HuH-7 (cell line): ENCODE measurements around the gene MZT2A.
"Not testable (repeated sequence)": the region's sequence is repeated elsewhere in the genome, so short reads cannot be mapped to it uniquely, and the experiment has no call there.

Experiments
- DNase-seq: peaks from one replicate; pipeline ENCODE4 v3.0.0; 2011; ENCODE audit warnings: low spot score

Gene MZT2A, protein sequence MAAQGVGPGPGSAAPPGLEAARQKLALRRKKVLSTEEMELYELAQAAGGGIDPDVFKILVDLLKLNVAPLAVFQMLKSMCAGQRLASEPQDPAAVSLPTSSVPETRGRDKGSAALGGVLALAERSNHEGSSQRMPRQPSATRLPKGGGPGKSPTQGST

DNA sequence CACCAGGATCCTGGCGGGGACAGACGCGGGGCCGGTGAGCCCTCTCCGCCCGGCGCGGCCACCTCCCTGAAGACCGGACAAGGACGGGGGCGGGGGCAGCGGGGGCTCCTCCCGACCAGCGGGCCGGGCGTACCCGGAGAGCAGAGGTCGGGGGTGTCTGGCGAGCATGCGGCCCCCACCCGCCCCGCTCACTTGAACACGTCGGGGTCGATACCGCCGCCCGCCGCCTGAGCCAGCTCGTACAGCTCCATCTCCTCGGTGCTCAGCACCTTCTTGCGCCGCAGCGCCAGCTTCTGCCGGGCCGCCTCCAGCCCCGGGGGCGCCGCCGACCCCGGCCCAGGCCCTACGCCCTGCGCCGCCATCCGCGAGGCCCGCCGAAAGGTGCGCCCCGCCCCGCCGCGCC lies at the start of gene MZT2A:
Gene MZT2A, minus strand, starts transcription at position 383 of the 403 bp plus-strand sequence. Its CDS starts 21 bp downstream, at position 362.
- not testable (repeated sequence) for DNase-seq

DNA sequence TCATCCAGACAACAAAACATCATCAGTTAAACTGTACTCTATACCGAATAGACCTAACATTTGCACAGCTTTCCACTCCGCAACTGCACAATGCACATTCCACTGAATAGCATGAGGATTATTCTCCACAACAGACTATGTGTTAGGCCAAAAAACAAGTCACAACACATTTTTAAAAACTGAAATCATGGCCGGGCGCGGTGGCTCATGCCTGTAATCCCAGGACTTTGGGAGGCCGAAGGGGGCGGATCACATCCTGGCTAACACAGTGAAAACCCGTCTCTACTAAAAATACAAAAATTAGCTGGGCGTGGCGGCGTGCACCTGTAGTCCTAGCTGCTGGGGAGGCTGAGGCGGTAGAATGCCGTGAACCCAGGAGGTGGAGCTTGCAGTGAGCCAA lies 46.7 kb upstream of the MZT2A start:
- not testable (repeated sequence) for DNase-seq

DNA sequence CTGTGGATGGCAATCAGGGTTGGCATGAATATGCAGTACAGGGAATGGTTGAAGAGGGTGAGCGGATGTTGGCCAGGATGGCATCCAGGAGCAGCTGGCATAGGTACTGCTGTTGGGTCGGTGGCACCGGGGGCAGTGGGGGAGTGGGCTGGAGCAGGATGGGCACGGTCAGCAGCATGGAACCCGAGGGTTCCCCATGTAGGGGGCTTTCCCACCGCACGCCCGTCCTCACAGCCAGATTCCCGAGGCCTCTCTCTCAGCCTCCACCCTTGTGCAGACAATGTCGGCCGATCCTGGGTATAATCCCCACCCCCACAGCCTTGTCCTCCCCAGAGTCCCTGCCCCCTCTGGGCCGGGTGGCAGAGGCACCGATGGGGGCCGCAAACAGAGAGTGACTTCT lies 44.6 kb upstream of the MZT2A start:
- not testable (repeated sequence) for DNase-seq

DNA sequence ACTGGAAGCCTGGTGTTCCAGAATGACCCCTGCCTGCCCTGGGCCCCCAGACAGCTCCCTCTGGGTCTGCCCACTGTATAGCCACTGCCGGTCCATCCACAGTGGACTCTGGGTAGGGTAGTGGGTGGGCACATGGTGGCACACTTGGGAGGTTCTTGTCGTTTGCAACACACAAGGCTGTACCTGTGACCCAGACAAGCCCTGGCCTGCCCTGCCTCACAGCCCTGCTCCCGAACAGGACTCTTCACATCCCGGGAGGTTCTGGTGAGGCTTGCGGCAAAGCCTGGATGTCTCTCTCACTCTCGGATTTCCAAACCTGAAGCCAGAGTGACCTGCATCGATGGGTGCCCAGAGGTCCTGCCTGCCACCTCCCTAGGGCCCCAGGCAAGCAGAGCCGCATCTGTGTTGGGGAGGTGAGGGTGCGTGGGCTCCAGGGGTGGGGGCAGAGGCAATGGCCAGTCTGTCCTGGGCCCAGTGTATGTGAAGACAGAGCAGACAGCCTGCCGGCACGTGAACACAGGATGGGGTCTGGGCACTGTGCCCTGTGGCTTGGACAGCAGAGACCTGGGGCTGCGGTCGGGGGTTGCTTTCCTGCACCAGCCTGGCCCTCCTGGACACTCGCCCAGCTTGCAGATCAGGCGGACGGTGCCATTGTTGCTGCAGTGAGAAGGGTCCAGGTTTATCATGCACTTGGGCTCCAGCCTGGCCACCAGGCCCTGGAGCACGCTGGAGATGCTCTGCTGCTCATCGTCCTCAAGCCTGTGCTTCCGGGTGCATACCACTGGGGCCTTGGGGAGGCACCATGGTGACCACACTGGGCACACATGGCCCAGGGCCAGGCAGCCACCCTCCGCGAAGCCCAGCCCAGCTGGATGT lies 44.0 kb upstream of the MZT2A start:
- not testable (repeated sequence) for DNase-seq

DNA sequence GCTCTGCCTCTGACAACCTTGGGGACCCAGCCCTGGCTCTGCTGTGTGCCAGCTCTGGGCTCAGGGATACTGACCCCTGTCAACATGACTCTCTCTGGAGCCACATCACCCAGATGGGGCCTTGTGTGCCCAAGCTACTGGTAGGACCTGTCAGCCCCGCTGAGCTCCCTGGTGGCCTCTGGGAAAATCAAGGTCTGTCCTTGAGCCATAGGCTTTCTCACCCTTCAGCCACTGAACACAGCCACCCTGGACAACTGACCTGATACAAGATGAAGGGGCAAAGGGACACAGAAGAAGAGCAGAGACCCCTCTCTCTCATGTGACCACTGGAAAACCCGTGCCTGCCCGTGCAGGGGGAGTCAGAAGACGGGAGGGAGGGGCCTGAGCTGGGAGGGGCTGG lies 43.3 kb upstream of the MZT2A start:
- DNase-seq, result no peak

DNA sequence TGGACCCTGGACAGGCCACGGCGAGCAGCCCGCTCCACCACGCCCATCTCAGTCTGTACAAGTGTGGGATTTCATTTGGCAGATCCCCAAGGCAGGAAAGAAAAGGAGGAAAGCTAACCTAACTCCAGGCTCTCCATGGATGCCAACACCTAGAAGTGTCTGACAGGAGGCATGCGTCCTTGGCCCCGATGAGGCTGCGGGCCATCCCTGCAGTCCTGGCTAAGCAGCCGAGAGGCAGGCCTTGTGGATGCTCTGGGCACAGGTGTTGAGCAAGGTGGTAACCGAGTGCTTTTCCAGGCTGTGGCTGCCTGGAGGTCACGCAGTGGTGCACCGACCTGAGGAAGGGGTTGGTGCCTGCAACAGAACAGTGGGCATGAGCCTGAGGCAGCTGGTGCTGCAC lies 42.8 kb upstream of the MZT2A start:
- DNase-seq, result not testable (repeated sequence)

DNA sequence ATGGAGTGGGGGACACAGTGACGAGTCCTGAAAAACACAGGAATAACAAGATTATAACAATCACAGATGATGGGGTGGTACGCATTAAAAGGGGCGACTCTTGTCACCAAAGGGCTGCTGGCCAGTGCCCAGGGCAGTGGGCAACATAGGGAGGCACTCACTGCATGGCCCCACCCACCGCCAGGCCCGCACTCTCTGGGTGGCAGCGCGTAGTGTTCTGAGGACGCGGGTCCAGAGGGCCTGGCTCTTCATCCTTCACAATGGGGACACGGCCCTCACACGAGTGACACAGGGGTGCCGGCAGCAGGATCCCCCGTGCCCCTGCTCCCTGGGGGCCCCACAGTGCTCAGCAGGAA lies 42.1 kb upstream of the MZT2A start:
- not testable (repeated sequence) for DNase-seq

DNA sequence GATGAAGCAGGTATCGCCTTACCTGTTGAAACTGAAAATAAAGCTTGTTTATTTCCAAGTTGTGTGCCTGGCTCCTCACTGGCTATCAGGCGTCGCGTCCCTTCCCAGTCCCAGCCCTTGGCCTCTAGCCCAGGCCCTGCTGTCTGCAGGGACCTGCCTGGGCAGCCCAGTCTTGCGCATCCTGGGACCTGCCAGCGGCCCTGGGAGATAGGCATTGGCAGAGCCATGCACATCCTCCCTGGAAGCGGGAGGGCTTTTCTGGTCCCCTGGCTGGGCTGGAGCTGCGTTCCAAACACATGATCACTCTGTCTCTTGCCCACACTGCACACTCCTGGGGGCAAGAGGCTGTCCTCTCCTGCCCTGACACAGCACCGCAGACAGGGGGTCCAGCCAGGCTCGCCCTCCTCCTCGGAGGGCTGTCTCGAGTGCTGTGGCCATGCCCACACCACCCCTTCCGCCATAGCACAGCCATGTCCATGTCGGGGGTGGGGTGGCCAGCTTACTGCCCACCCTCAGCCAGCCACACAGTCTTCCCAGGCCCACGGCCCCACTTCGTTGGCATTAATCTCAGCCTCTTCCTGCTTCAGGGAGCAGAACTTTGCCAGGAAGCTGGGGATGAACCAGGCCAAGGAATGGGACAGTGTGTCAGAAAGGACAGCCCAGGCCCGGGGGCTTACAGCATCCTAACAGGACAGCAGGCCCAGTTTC lies 41.6 kb upstream of the MZT2A start:
- not testable (repeated sequence) for DNase-seq

DNA sequence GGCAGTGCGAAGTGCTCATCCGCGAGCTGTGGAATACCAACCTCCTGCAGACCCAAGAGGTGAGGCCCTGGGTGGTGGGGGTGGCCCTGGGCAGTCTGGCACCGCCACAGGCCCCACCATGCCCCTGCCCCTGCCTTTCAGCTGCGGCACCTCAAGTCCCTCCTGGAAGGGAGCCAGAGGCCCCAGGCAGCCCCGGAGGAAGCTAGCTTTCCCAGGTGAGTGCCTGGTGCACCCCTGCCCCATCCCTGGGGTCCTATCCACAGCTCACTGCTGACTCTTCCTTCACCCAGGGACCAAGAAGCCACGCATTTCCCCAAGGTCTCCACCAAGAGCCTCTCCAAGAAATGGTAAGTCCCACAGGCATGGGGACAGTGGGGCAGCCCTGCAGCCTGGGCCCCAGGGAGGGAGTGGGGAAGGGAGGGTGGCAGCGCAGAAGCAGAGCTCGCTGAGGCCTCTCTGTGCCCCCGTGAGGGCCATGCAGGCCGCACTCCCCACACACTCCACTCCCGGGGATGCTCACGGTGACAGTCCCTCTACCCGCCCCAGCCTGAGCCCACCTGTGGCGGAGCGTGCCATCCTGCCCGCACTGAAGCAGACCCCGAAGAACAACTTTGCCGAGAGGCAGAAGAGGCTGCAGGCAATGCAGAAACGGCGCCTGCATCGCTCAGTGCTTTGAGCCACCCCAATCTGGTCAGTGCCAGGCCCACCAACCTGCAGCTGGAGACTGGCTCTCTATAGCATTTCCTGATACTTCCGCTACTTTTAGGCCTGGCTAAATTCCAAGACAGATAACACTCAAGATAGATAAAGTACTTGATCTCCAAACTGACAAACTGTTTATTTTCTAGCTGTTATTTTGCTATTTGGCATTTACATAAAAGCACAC lies 40.8 kb upstream of the MZT2A start:
- DNase-seq, result not testable (repeated sequence)

DNA sequence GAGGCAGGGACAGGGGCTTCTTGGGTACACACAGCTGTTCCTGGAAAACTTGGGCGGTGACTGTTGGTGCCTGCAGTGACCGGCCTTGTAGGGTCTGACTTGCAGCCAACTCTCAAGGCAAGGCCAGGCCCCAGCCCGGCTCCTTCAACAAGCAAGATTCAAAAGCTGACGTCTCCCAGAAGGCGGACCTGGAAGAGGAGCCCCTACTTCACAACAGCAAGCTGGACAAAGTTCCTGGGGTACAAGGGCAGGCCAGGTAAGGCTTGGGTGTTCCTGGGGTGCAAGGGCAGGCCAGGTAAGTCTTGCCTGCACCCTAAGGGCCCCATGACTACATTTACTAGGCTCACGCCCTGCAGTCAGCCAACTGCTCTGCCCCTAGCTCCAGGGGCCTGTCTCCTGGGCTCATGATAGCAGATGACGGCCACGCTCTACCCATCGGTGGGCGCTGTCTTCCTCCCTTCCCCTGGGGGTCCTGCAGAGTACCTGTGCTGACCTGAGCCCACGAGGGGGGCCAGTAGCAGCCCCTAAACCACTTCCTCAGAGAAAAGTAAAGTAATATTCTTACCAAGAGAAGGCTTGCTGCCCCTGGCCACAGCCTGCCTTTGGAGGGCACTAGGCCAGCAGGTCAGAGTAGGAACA lies 39.5 kb upstream of the MZT2A start:
- not testable (repeated sequence) for DNase-seq

DNA sequence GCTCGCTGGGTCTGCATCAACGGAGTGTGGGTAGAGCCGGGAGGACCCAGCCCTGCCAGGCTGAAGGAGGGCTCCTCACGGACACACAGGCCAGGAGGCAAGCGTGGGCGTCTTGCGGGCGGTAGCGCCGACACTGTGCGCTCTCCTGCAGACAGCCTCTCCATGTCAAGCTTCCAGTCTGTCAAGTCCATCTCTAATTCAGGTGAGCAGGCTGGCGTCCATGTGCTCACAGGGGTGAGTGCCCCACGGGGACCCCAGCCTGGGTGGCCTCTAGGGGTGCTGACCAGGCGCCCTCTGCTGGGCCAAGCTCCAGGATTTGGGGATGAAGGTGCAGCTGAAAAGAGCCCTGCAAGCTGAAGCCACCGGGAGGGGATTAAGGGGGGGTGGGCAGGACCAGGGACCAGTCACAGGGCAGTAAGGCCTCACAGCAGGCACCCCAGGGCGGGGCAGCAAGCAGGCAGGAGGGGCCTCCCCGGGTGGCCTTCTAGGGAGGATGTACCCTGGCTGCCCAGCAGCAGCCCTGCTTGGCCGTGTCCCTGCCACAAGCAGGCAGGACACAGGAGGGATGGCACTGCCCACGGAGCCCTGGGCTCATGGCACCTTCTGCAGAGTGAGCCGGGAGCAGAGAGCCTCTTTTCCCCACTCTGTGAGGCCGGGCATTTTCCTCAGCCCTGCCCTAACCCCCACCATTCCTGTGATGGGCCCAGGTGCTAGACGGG lies 38.6 kb upstream of the MZT2A start:
- DNase-seq, result not testable (repeated sequence)

DNA sequence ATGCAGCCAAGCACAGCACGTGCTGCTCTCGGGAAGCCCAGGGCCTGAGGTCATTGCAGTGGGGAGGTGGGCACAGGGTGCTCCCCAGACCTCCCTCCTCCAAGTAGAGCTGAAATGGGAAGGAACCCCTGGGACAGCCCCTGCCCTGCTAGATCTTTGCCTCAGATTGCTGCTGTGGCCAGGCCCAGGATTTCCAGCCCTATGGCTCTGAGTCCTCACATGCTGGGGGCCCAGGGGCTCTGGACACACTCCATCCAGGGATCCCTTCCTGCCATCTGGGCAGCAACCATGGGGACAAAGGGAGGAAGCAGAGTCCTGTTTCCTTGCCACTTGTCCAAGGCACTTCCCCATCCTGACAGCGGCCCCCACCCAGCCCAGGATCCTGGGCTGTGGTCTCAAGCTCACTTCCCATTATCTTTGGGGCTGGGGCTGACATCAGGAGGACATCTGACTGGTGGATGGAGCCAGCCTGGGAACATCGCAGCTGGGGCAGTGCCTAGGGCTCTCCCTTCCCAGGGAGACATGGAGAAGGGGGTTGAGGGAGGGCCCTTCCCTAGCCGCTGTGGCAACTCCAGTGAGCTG lies 37.8 kb upstream of the MZT2A start:
- DNase-seq, result not testable (repeated sequence)

DNA sequence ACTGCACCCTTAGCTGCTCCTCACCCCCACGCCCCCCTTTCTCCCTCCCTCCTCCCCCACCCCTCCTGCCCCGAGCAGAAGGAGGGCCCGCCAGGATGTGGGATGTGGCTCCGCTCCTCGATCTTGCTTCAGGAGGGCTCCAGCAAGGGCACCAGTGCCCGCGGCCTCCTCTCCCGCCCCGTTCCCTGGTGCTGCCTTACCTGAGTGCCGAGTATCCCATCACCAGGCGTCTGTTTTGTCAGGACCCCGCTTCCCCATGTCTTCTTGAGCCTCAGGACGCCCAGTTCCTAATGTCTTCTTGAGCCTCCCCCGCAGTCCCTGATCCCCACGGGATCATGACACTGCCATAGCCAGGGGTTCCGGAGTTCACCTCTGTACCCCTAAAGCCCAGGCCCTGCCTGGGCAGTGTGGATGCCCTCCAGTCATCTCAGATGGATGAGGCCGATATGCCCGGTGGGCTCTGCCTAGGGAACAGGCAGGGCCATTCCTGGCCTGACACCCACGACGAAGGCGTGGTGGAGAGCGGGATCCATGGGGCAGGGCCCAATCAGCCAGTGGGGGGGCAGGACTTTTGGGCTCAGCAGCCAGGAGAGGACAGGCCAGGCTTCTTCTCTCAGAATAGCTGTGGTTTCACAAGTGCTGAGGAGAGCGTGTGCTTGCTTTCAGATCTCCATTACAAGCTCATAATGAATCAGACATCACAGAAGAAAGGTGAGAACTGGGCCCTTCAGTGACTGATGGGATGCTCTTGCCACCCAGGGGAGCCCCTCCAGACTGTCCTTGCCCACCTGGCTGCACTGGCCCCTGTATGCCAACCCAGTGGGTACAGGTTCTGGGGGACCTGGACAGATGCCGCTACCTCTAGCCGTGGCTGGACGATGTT lies 37.0 kb upstream of the MZT2A start:
- DNase-seq, result not testable (repeated sequence)

DNA sequence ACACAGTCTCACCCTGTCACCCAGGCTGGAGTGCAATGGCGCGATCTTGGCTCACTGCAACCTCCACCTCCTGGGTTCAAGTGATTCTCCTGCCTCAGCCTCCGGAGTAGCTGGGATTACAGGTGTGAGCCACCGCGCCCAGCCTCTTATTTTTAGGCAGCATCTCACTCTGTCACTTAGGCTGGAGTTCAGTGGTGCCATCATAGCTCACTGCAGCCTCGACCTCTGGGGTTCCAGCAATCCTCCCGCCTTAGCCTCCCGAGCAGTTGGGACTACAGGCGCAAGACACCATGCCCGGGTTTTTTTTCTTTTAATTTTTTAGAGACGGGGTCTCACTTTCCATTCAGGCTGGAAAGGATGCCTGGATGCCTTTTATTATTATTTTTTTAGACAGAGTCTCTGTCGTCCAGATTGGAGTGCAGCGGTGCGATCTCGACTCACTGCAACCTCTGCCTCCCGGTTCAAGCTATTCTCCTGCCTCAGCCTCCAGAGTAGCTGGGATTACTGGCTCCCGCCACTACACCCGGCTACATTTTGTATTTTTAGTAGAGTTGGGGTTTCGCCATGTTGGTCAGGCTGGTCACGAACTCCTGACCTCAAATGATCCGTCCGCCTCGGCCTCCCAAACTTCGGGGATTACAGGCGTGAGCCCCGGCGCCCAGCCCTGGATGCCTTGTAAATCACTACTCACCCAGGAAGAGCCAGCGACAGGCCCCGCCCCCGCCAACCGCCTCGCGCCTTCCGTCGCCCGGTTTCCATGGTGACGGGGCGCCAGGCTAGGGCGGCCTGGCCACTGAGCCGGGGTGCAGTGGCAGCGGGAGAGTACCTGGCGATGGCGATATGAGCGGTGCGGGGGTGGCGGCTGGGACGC lies 35.2 kb upstream of the MZT2A start, which contains the start of gene CCDC74A:
Gene CCDC74A, plus strand, starts transcription at position 758 of the 871 bp plus-strand sequence. Its CDS starts 83 bp downstream, at position 841.
- DNase-seq, result not testable (repeated sequence)

DNA sequence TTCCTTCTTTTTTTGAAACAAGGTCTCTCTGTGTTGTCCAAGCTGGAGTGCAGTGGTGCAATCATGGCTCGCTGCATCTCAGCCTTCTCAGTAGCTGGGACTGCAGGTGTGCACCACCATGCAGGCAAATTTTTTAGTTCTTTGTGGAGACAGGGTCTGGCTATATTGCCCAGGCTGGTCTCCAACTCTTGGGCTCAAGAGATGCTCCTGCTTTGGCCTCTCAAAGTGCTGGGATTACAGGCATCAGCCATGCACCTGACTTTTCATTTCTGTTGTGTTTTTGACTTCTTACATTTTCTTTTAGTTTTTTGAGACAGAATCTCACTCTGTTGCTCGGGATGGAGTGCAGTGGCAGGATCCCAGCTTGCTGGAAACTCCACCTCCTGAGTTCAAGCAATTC lies 33.1 kb upstream of the MZT2A start:
- not testable (repeated sequence) for DNase-seq

DNA sequence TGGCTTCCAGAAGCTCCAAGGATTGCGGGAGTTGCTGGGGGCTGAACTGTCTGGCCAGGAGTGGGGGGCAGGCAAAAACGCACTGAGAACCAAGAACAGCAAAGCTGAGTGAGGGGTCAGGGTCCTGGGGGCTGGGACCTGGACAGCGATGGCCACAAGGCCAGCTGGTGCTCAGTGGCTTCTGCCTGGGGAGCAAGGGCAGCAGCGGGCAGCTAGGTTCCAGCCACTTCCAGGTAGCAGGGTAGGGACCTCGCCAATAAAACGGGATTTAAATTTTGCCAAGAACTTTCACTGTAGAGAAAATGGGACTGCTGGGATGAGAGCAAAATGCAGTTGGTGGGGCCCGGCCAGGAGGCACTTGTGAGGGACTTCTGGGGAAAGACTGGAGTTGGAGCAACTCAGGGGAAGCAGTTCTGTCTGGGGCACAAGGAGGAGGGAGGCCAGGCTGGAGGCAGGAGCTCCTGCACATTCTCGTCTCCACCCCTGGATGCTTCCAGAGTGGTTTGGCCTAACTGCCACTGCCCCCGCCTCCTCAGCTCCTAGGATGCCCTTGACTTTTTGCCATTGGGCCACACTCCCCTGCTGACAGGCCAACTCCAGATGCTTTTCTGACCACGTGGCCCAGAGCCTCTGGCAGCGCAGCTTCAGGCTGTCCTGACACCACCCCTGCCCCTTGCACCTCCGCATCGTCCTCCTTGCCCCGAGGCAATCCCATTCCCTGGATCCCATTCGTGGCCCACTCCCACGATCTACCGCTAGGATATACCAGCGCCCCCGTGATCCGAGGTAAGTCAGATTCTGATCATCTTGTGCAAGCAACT lies 30.0 kb upstream of the MZT2A start:
- no peak for DNase-seq

DNA sequence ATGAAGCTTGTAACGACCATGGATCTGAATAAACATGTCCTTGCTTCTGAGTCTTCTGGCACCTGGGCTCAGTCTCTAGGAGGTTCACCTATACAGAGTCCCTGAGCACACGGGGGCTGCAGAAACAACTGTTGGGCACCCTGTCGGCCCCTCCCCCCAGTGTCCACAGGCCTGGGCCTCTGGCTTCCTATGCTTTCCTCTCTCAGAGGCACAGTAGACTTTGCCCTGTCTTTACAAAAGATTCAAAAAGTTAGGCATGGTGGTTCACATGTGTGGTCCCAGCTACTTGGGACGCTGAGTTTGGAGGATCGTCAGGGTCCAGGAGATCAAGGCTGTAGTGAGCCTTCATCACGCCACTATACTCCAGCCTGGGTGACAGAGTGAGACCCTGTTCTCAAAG lies 29.3 kb upstream of the MZT2A start:
- DNase-seq, result not testable (repeated sequence)
